AG09319 (cell line): ENCODE measurements around the gene MAML3.

ENCODE experiments used
- DNase-seq: peaks from one replicate; pipeline ENCODE4 v3.0.0-alpha.2; 2010; ENCODE audit warnings: low read depth; ENCODE audit errors: extremely low read depth
- TF ChIP-seq, protein P1 (sequence below): IDR thresholded peaks from 2 replicates; pipeline ENCODE4 v1.5.1; 2011; ENCODE audit warnings: low read depth, mild to moderate bottlenecking, inconsistent platforms, low read length, moderate library complexity

MAML3 gene

DNA sequence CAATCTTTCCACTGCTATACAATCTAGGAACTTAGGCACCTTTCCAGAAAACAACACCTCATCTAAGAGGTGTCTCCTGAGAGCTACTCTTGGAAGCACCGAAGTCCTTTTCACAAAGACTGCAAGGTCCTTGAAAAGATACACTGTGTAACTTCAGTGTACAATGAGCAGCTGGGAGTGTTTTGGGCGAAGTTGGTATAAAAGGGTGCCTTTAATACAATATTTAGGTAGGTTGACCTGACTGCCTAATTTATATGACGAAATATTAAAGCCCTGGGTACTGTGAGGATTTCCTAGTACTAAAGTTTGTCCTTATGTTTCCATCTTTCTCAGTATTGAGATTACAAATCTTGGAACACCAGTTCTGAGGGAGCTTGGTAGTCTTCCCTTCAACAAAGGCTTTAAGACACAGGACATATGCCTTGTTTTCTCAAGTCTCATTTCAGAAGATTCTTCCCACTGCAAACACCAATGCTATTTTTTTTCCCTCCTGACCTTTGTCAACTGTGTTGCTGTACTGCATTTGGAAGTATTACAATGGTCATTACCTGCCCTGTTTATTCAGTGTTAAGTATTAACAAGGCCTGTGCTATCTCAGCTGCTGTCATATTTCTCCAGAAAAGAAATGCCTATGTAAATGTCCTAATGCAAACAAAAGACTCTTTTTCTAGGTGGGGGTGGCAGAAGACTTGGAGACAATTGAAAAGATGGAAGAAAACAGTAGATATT is 134.2 kb downstream of the MAML3 start:
- TF ChIP-seq, protein P1, sequence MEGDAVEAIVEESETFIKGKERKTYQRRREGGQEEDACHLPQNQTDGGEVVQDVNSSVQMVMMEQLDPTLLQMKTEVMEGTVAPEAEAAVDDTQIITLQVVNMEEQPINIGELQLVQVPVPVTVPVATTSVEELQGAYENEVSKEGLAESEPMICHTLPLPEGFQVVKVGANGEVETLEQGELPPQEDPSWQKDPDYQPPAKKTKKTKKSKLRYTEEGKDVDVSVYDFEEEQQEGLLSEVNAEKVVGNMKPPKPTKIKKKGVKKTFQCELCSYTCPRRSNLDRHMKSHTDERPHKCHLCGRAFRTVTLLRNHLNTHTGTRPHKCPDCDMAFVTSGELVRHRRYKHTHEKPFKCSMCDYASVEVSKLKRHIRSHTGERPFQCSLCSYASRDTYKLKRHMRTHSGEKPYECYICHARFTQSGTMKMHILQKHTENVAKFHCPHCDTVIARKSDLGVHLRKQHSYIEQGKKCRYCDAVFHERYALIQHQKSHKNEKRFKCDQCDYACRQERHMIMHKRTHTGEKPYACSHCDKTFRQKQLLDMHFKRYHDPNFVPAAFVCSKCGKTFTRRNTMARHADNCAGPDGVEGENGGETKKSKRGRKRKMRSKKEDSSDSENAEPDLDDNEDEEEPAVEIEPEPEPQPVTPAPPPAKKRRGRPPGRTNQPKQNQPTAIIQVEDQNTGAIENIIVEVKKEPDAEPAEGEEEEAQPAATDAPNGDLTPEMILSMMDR: no peak
- no peak for DNase-seq

DNA sequence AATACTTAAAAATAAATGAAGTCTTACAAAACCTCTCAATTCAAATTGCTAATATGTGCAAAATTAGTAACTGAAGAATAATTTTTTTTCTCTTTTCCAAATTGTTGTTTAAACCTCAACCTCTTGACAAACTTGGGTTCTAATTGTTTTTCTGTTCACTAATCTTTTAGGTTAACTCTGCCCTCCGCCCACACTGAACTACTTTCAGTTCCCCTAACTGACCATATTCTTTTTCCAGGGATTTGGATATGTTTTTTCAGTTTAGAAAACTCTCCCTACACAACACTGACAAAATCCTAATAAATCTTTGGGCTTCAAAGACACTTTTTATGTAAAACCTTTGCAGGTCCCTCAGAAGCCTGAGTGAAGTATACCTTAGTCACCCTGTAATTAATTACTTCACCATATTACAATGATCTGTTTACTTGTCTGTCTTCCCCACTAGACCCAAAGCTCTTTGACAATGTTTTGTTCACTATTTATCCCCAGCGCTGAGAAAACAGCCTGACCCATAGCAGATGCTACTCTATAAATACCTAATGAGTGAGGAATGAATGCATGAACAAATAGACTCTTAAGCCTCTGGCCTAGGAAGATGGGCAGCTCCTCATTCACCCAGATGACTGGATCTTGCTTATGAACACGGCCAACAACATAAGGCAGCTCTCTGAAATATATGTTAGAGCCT is 134.9 kb downstream of the MAML3 start:
- DNase-seq: no peak
- TF ChIP-seq, protein P1: no peak

DNA sequence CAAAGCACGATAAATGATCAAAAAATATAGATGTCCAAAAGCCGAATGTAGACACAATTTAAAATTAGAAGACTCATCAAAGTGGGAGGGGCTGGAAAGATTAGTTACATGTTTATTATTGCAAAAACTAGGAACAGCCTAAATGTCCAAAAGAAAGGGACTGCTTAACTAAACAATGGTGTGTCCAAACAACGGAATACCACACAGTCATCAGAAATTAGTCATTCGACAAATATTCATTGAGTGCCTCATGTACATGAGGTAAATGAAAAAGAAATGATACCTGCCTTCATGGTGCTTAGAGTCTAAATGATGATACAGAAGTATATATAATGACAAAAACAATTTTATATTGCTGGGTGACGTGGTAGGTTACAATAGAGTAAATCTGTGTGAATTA is 139.7 kb downstream of the MAML3 start:
- no peak for DNase-seq
- TF ChIP-seq, protein P1: no peak

DNA sequence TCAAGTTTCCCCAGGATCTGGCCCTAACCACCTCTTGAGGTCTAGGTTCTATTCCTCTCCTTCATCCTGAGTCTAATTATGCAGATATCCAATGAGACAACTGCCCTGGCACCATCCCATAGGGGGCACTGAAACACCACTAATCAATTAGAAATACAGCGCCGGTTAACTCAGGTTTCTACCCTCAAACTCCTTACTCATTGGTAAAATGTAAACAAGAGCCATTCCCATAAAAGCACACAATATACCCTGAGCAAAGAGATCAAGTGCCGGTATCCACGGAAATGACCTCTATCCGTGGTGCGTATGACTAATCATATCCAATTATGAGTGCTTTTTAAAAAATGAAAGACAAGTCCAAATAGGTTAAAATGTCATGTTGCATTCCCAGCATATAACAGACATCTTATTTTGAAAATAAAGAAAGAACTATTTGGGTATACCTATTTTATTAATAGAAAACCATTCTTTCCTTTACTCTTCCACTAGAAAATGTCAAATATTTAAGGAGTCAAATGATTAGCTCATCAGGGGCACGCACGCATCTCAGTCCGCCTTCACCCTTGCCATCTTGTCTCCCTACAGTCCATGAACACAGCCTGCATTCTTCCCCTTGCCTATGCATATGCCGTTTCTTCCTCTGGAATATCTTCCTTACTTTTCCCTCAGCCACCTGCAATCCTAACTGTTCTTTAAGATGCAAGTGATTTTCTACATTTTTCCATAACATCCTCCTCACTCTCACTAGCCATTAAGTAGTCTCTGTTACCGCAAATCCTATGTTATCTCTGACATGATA is 141.1 kb downstream of the MAML3 start:
- DNase-seq: peak; percentile 43
- TF ChIP-seq, protein P1: peak; percentile 58

DNA sequence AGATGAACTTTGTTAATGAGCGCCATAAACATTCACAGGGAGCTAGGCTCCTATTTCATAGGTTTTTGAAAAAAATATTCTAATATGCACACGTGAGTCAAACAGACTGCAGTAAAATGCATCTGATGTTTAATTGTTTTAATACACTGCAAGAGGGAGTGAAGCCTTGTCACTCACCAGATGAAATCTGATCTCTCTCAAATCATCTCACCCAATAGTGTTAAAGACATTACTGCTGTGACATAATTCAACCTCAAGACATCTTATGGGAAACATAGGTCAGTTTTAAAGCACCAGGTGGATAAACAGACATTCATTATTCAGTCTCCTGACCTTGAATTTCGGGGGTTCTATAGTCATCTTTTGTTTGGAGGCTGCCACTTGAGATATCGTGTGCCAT is 148.3 kb downstream of the MAML3 start:
- TF ChIP-seq, protein P1: no peak

DNA sequence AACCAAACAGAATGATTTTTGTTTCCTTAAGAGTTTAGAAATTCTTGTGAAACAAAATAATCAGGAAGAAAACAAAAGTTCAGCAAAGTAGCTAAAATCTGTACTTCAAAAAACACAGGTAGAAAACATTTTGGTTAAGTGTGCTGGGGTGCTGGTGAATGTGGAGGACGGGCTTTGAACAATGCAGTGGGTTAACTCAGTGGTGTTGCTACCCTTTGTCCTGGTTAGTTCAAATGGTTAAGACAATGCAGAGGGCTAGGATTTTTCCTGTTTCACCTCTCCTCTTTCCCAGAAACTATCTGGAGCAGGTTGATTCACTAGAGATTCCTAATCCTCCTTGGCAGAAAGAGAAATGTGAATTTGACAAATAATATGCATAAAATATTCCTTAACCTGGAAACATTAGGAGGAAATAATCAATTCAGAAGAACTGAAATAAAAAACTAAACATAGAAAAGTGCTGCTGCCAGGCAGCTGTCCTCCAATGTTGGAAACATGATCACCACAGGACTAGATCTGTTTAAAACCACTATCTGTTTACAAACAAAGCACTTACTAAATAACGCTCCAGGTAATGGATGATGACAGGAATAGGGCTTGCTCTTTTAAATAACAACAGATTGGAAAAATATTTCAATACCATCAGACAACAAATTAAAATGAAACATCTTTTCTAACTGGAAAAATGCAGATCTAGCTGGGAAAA is 148.9 kb downstream of the MAML3 start:
- TF ChIP-seq, protein P1: no peak
- DNase-seq: no peak

More for the DNA sequence above, 148.3 kb downstream of the MAML3 start:
- no peak for DNase-seq
